GM20431 (cell line): ENCODE measurements around the gene CYTIP.
"Not testable (repeated sequence)": the region's sequence is repeated elsewhere in the genome, so short reads cannot be mapped to it uniquely, and the experiment has no call there.

Source experiments
- in situ Hi-C: fragments of 300-500 bp; cut with MseI, MboI; formaldehyde crosslinking; loops from one replicate; pipeline ENCODE4 v1.15.0; 2020; ENCODE audit warnings: low sequenced_read_pairs; ENCODE audit not compliant: unreplicated experiment

Gene CYTIP

GRCh38 chr2:157427003-157427921 lies 16.6 kb downstream of the CYTIP start:
- in situ Hi-C loops: no loop called here

DNA sequence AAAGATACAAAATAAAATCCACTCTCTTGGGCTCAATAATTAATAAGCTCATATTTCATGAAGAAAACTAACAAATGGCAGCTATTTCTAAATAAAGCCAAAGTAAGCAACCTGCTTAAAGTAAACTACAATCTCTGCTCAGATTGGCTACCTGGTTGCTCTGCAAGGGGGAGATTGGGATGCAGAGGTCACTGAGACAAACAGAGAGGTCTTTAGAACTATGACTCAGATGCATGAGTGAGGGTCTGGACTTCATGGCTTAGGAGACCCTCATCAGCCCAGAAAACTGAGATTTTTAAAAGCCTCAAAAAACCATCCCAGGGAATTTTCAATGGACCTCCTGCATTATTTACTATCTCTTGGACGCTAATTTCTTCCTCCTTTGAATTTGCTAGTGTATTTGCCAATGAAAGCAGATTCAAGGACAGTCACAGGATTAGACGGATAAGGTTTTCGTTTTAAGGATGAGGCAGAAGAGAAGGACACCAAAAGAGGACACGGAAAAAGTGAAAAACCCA lies 17.4 kb downstream of the CYTIP start:
- in situ Hi-C loops: no loop called here

DNA sequence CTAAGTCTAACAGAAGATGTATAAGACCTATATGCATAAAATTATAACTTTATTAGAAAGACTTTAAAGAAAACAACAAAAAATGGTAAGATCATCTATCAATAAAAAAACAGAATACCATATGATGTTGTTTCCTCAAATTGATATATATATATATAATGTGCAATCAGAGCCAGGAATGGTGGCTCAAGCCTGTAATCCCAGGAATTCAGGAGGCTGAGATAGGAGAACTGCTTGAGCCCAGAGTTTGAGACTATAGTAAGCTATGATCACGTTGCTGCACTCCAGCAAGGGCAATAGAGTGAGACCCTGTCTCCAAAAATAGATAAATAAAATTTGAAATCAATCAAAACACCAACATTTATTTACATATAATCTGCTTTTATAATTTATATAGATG lies 19.5 kb downstream of the CYTIP start:
- in situ Hi-C loops: no loop called here

DNA sequence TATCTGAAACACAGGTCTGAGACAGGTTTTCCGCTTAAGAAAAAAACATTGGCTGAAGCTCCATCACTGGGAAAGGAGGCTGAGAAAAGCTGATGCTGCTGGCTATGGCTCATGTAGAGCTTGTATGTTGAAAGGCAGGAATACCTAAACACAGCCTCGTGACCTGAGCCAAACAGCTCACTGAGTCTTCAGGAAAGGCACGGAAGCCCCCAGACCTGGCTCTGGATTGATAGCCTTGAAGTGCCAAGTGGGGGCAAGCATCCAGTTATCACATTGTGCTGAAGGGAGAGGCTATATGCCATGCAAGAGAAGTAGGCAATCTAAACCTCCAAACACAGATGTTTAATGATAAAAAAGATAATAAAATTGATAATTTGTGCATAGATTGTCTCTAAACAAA lies 21.9 kb downstream of the CYTIP start:
- in situ Hi-C loops: no loop called here

DNA sequence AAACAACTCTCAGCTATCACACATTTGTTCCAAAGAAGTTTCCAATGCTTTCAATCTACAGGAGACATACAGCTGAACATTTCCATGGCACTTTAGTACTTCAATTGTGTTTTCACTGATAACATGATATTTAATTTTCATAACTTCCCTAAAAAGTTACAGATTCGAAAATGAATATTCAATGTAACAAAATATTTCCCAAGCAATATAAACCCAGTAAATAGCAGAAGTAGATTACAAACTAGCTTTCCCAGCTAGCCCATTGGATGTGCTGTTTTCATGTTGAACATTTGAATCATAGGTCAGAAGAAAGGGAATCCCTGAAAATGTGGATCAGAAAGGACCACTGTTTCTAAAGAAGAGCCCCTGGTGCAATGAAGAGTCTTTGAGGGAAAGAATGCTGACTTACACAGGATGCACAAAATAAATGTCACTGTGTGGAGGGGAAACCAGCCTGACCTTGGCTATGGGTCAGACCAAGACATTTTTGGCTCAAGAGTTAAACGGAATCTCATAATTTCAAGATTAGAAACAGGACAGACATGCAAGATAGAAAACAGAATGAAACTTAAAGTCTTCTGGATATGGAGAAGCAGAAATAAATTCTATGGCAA lies 22.5 kb downstream of the CYTIP start:
- in situ Hi-C loops: no loop called here

- in situ Hi-C loops: no loop called here
Measured at GRCh38 chr2:157420771-157421323, 23.0 kb downstream of the CYTIP start.

- in situ Hi-C loops: no loop called here
Measured at GRCh38 chr2:157419031-157419575, 24.8 kb downstream of the CYTIP start.

- in situ Hi-C loops: no loop called here
Measured at GRCh38 chr2:157418239-157418641, 25.6 kb downstream of the CYTIP start.

GRCh38 chr2:157415591-157416101 lies 28.2 kb downstream of the CYTIP start:
- in situ Hi-C loops: no loop called here

- in situ Hi-C loops: no loop called here
Measured at GRCh38 chr2:157414050-157414449, 29.8 kb downstream of the CYTIP start.

GRCh38 chr2:157413326-157414035 lies 30.4 kb downstream of the CYTIP start:
- in situ Hi-C loops: no loop called here

- in situ Hi-C loops: no loop called here
Measured at GRCh38 chr2:157411624-157412336, 32.1 kb downstream of the CYTIP start.

GRCh38 chr2:157405398-157405797 lies 38.5 kb downstream of the CYTIP start:
- in situ Hi-C loops: not testable (repeated sequence)

GRCh38 chr2:157404363-157404762 lies 39.5 kb downstream of the CYTIP start:
- in situ Hi-C loops: no loop called here

- in situ Hi-C loops: not testable (repeated sequence)
Measured at GRCh38 chr2:157402801-157403485, 40.9 kb downstream of the CYTIP start.

DNA sequence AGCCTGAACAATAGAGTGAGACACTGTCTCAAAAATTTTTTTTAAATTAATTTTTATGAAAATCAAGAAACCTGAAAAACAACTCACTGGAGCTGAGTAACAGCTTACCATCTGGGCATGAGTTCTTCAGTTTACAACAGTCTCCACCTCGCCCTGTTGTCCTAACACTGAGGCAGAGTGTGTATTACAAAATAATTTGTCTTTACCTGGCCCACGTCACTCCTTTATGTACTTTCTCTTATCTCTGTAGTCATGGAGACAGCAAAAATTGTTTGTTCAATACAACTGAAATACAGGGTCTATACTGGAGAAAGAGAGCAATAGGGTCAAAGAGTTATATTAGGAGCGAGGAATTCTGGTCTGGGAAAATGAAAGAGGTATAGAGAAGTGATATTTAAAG lies 48.1 kb downstream of the CYTIP start:
- in situ Hi-C loops: no loop called here

- in situ Hi-C loops: no loop called here
Measured at GRCh38 chr2:157394928-157395327, 49.0 kb downstream of the CYTIP start.

DNA sequence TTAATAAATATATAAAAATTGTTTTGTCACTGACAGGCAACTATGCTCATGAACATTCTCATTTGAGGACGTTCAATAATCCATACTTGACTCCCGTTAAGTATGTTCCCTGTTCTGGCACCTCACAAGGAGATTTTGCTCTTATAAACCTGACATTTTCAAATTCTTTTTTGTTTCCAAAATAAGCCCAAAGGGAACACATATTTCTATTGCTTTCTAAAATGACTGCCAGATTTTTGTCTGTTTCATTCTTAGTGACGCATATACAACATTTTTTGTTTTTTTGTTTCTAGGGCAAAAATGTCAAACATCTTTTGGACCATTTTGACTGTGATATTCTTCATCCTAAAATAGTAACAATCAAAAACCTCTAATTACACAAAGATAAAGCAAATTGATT lies 50.5 kb downstream of the CYTIP start:
- in situ Hi-C loops: no loop called here

DNA sequence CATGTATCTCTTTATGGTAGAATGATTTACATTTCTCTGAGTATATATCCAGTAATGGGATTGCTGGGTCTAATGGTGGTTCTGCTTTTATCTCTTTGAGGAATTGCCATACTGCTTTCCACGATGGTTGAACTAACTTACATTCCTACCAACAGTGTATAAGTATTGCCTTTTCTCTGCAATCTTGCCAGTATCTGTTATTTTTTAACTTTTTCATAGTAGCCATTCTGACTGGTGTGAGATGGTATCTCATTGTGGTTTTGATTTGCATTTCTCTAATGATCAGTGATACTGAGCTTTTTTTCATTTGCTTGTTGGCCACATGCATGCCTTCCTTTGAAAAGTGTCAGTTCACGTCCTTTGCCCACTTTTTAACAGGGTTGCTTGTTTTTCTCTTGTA lies 55.1 kb downstream of the CYTIP start:
- in situ Hi-C loops: no loop called here
